GM19239 (cell line): Measurements from ENCODE around the gene DR1.

ENCODE experiments used
- DNase-seq: peaks from one replicate; pipeline ENCODE4 v3.0.0; 2011; ENCODE audit warnings: low spot score; ENCODE audit not compliant: insufficient read length
- FAIRE-seq: peaks from 2 replicates; lab custom pipeline; 2011; peaks lifted over from hg19 to GRCh38; lab: Jason Lieb, UNC

Gene DR1

DNA sequence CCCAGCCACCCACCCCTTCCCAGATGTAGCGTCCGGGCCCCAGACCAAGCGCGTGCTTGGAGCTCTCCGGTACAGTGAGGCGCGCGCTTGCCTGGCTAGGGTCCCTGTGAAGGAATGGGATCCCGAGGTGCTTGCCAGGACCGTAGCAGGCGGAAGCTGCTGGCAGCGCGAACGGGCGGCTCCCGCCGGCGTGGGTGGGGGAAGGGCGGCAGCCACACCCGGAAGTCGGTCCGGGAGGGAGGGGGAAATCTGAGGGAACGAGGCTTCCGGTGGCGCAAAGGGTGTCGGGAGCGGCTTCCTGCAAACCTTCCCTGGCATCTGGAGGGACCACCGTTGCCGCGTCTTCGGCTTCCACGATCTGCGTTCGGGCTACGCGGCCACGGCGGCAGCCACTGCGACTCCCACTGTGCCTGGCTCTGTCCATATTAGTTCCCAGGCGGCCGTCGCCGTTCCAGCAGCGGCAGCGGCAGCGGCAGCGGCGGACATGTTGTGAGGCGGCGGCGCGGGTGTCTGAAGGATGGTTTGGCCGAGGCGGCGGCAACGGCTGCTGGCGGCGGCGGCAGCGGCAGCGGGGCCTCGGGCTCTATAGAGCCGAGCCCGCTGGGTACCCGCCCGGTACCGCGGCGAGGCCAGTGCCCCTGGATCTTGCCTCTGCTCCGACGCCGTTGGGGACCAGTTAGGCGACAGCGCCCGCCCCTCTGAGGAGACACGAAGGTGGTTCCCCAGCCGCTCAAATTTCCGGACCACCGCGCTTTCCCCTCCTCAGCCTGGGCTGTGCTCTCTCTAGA lies at the start of gene DR1:
TSS of gene DR1 (plus strand) at position 275 of the 788 bp plus-strand sequence. CDS start 739 bp downstream, outside the sequence.
- FAIRE-seq, result peak; percentile 84

DNA sequence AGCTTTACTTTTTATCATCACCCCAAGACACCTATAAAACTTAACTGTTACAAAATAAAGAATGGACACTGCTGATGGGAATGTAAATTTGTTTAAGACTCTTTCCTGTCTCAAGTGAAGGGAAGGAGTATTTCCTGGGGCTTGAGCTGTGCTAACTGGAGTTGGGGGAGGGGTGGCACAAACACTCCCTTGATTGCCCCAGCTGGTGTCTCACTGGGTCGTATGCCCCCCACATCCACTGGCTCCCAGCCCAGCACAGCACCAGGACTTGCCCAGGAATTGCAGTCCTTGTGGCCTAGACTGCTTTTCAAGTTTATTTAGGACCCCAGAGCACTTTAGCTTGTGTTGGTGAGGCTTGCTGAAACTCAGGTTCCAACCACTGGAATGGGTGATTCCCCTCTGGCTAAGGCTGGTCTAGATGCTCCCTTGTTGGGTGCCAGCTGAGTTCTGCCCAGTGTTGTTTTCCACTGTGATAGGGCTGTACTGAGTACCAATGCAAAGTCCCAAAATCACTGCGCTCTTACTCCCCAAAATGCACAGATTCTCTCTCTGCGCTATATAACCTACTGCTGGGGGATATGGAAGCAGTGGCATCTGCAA lies 49.1 kb upstream of the DR1 start:
- DNase-seq (no peak), FAIRE-seq (no peak)

More for the DNA sequence above, at the start of gene DR1:
- peak; percentile 83 for DNase-seq

- no peak for FAIRE-seq
Observed at GRCh38 chr1:93301131-93301530, 44.6 kb upstream of the DR1 start.

DNA sequence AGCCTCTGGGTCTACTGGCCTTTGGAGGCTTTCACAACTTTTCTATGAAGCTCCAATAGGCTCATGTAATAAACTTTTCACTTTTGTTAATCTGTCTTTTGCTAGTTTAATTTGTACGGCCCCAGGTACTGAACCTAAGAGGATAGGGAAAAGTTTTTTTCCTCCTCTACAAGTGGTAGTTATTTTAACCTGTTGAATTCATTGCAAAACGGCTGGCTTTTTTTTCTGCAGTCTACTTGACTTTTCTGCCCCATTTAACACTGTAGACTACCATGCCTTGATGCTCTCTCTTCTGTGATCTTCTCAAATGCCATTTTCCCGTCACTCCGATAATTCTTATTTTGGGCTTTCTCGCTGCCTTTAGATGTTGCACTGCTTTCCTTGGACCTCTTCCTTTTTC lies 43.6 kb upstream of the DR1 start:
- FAIRE-seq (no peak), DNase-seq (no peak)

More at GRCh38 chr1:93301131-93301530, 44.6 kb upstream of the DR1 start:
- no peak for DNase-seq

DNA sequence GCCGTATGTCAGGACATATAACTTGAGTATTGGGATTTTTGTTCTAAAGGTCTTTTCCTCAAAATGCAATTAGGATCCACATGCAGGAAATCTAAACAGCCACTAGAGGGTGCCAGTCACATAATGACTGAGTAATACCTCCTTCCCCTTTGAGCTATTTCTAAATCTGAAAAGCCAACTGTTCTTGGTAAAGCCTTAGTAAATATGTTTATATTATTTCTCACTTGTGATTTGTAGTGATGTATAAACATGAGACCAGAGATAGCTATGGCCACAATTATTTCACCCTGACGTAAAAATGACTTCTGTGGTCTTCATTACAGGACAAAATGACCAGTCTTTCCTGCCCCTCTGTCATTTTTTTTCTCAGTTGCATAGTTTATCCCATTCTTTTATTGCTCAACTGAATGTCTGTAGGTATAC lies 41.0 kb upstream of the DR1 start:
- FAIRE-seq (peak; percentile 75), DNase-seq (peak; percentile 35)

GRCh38 chr1:93306920-93307319 lies 38.8 kb upstream of the DR1 start:
- FAIRE-seq (no peak), DNase-seq (no peak)

GRCh38 chr1:93313026-93313425 lies 32.7 kb upstream of the DR1 start:
- DNase-seq, result no peak

GRCh38 chr1:93317207-93317606 lies 28.5 kb upstream of the DR1 start:
- DNase-seq (no peak), FAIRE-seq (no peak)

More at GRCh38 chr1:93313026-93313425, 32.7 kb upstream of the DR1 start:
- FAIRE-seq, result no peak

- DNase-seq (no peak), FAIRE-seq (no peak)
Observed at GRCh38 chr1:93317943-93318342, 27.8 kb upstream of the DR1 start.

DNA sequence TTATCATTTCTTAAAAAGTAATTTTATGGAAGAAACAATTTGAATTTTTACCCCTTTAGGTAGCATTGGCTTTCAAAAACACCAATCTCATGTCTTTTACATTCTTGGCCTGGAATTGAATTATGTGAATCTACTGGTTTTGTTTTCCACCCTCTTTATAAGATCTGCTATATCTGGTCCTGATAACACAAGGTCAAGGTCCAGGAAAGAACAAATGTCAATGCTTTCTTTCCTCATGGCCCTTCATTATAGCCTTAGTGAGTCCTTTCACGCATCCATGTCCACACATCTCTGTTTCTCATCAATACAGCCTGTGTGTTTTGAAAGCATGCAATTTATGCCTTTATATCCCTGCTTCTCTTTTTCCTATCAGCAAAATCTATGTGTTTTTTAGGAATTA lies 24.0 kb upstream of the DR1 start:
- DNase-seq, result no peak
- no peak for FAIRE-seq

DNA sequence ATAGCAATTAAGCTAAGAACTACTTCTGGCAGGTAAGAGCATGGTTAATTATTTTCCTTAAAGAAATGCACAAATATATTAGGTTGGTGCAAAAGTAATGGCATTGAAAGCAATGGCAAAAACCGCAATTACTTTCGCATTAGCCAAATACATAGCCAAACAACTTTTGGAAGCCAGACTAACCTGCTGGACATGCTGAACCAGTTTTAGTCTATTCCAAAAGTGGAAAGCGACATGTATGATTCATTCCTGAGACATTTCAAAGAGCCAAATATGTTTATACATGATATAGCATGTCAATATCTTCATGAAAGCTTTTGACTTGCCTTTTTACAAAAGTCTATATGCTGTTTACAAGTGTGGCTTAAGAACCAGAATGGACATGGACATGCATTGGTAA lies 23.4 kb upstream of the DR1 start:
- FAIRE-seq, result no peak
- DNase-seq, result no peak

DNA sequence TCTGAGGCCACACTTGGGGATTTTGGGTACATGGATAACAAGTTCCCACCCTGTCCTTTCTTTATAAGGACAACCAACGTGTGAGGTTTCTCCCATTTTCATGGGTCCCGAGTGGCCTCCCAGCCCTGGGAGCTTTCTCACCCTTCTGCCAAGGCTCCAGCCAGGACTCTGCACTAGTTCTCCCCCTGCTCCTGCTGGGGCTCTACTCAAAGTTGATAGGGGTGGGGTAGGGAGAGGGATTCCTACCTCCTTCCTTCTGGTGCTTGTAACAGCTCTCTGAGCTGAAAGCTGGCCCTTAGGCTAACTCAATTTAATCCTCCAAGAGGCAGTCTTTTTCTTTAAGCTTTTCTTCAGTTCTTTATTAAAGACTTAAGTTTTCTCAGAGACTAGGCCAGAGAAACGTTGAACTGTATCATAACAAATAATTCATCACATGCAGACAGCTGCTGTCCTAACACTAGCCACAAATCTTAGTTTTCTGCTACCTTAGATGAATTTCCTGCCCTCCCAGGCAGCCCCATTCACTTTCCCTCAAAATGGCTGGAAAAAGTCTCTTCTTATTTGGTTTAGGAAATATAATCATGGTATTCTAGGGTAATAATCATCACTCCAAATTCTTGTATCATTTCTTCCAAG lies 22.4 kb upstream of the DR1 start:
- FAIRE-seq (no peak), DNase-seq (no peak)

GRCh38 chr1:93324486-93325464 lies 20.9 kb upstream of the DR1 start:
- no peak for DNase-seq
- no peak for FAIRE-seq

DNA sequence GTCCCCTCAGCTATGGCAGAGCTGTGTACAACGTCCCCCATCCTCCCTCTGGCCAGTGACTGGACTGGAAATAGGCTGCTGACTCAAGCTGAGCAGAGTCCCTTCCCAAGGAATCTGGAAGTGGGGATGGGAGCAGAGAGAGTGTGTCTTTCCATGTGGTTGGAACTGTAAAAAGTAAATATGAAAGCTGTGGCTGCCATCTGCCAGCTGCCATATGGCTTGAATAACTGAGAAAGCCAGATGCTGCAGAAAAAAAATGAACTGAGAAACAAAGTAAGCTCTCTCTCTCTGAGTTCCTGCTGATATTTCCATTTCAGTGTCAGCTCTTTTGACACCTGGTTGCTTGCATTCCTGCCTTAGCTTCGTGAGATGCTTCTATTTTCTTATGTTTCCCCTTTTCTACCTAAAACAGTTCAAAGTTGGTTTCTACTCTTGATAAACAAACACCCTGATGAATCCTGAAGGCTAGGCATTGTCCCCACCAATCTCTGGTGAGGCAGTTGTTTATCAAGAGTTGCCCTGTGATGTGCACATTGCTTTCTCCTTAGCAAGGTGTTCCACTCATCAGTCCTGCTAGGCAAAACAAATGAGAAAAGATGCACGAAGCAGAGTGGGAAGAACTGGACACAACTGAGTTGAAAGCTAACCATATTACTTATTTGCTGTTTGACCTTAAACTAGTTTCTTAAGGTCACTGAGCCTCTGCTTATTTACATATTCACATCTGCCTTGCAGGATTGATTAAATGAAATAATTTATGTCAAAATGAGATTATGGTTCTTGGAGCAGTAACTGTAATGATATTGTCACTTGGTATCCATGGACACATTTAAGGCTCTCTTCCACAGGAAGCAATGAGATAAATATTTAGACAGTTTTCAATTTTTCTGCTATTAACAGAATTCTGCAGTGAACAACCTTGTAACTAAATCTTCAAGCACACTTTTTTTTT lies 16.6 kb upstream of the DR1 start:
- FAIRE-seq, result peak; percentile 63

DNA sequence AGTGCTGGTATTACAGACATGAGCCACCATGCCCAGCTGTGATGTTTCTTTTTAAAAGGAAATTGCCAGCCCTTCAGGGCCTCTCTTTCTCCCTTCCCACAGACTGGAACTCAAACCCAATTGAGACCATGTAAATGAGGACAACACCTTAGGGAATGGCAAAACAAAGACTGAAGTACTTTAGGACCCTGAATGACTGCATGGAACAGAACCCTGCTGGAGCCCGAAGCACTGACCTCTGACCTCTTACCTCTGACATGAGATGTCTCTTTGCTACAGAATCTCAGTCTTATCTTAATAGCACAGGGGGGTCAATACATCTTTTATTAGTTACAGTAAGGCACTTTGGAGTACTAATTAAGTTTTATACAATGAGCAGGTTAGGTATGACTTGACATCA lies 15.5 kb upstream of the DR1 start:
- no peak for FAIRE-seq

More for the DNA sequence above, 16.6 kb upstream of the DR1 start:
- no peak for DNase-seq

DNA sequence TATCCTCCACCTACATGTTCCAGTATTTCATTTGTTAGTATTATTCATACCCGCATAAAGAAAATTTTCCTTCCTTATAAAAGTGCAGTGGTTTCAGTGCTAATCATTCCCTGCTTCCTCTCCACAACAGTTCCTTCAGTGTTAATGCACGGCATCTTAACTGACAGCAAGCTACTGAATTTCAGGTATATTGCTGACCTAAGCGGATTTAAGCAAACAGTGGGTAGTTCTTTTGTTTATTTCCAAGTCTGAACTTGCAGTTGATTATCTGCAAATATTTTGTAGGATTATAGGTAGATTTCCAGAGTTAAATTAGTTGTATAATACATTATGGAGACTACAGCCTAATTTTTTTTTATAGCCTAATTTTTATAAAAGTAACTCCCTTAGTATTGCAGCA lies 15.1 kb upstream of the DR1 start:
- FAIRE-seq, result no peak
- DNase-seq, result no peak

More for the DNA sequence above, 15.5 kb upstream of the DR1 start:
- no peak for DNase-seq

- FAIRE-seq, result no peak
- DNase-seq, result no peak
Observed at GRCh38 chr1:93331412-93331811, 14.3 kb upstream of the DR1 start.

DNA sequence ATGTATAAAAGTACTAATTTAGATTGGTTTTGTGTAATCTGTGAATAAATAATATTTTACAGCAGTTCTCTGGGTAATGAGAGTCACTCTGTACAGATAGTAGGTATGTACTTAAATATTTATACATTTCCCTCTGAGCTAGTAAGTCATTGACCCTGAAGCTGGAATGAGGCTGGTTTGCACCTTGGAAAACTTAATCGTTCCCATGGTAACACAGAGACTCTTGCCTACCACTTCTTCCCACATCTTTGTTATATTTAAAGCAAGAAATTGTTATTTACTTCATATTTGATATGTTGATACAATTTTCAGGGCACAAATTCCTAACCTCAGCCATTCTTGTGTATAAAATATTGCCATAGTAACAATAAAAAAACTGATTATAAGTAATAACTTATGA lies 13.3 kb upstream of the DR1 start:
- FAIRE-seq (no peak), DNase-seq (no peak)
